Measurements from ENCODE around the gene DUSP6. TPM values are rescaled to one million over a fixed set of nuclear protein-coding genes. Genes with fewer than 3 reads are reported as not detected.

The DUSP6 gene
- total and polyA plus RNA-seq, 2 of the 13 experiments (the other 11 are each of a cell fraction or from before 2014, with no cell fraction given) = 40.9 to 161 TPM

GRCh38 chr12:89383235-89384049 is 31.1 kb upstream of the DUSP6 start (continued):
- no peak for TF ChIP-seq TFDP2 (CRISPR knock-in tag; IDR thresholded peaks at IDR 0.05)
- no peak for TF ChIP-seq HES4 (CRISPR knock-in tag; IDR thresholded peaks at IDR 0.05; ENCODE audit: borderline replicate concordance)
- TF ChIP-seq AHR (CRISPR knock-in tag; IDR thresholded peaks at IDR 0.05) = no peak
- no peak for TF ChIP-seq THAP8 (CRISPR knock-in tag; IDR thresholded peaks at IDR 0.05; ENCODE audit: borderline replicate concordance)
- 0 out of 2 replicates have a peak, but pooled peaks have one; percentile 27 for TF ChIP-seq TBX3 (IDR thresholded peaks at IDR 0.05; ENCODE audit: borderline replicate concordance)
- TF ChIP-seq ATF2 (CRISPR knock-in tag; IDR thresholded peaks at IDR 0.05) = peak; percentile 85
- no peak for TF ChIP-seq CEBPZ (IDR thresholded peaks at IDR 0.05; ENCODE audit: low read length)
- TF ChIP-seq ZNF362 (CRISPR knock-in tag; IDR thresholded peaks at IDR 0.05; ENCODE audit: borderline replicate concordance) = peak; percentile 95
- TF ChIP-seq ZNF576 (CRISPR knock-in tag; IDR thresholded peaks at IDR 0.05) = no peak
- peak; percentile 73 for TF ChIP-seq ZNF18 (CRISPR knock-in tag; IDR thresholded peaks at IDR 0.05; ENCODE audit: insufficient replicate concordance)
- TF ChIP-seq ZNF816 (CRISPR knock-in tag; IDR thresholded peaks at IDR 0.05; ENCODE audit: borderline replicate concordance) = no peak
- TF ChIP-seq DZIP1 (CRISPR knock-in tag; IDR thresholded peaks at IDR 0.05) = no peak
- TF ChIP-seq SOX6 (IDR thresholded peaks at IDR 0.05) = no peak
- peak; percentile 95 for TF ChIP-seq SOX6 (CRISPR knock-in tag; IDR thresholded peaks at IDR 0.05)
